Gastroesophageal sphincter (tissue), 4 donors: ENCODE measurements around the gene ZFHX3. TPM values are rescaled to one million over a fixed set of nuclear protein-coding genes. Genes with fewer than 3 reads are reported as not detected.

Experiments used
- ATAC-seq: fragments of 150-250 bp; one replicate; pipeline ENCODE4 v1.9.1; 2016; ENCODE audit warnings: mild to moderate bottlenecking, moderate library complexity
- H3K27ac ChIP-seq, 4 donors: fragments of 200-600 bp; sonication (generic) in 3 of 4; 1 replicate in 3 of 4; 2 replicates in 1 of 4; pipeline ENCODE4 v1.5.1; 2016 to 2019
- H3K27me3 ChIP-seq: fragments of 200-600 bp; sonication (generic); one replicate; pipeline ENCODE4 v1.5.1; 2019
- H3K36me3 ChIP-seq, 2 donors: fragments of 200-600 bp; sonication (generic); one replicate each; pipeline ENCODE4 v1.5.1; 2019; ENCODE audit warnings: control low read depth in 1 of 2
- H3K4me1 ChIP-seq, 3 donors: fragments of 200-600 bp; sonication (generic); 1 replicate in 2 of 3; 2 replicates in 1 of 3; pipeline ENCODE4 v1.5.1; 2016 to 2019; ENCODE audit warnings: control low read depth in 2 of 3
- H3K4me3 ChIP-seq, 2 donors: fragments of 200-600 bp; sonication (generic); one replicate each; pipeline ENCODE4 v1.5.1; 2019; ENCODE audit warnings: mild to moderate bottlenecking in 1 of 2, moderate library complexity in 1 of 2
- H3K9me3 ChIP-seq, 3 donors: fragments of 200-600 bp; sonication (generic); one replicate each; pipeline ENCODE4 v1.5.1; 2017 to 2019; ENCODE audit warnings: control low read depth in 2 of 3
- EP300 ChIP-seq: sonication (generic); formaldehyde crosslinking; IDR thresholded peaks from one replicate; pipeline ENCODE4 v1.6.1; 2017; ENCODE audit warnings: antibody characterized with exemption, mild to moderate bottlenecking
- POLR2A ChIP-seq, 2 donors: fragments of 450-650 bp; IDR thresholded peaks; one replicate each; pipeline ENCODE4 v1.6.1; 2017; ENCODE audit warnings: antibody characterized with exemption in 2 of 2, mild to moderate bottlenecking in 2 of 2, moderate library complexity in 1 of 2
- POLR2AphosphoS5 ChIP-seq: sonication (generic); formaldehyde crosslinking; IDR thresholded peaks from one replicate; pipeline ENCODE4 v1.6.1; 2017; ENCODE audit warnings: antibody characterized with exemption
- WGBS, 2 donors: methylation state at CpG; one replicate each; pipeline ENCODE4 v1.1.5; 2018; ENCODE audit warnings: low coverage in 1 of 2; 5-methylcytosine and 5-hydroxymethylcytosine counted together
- total RNA-seq, 4 donors: library from RNA; depleted of rRNA; stranded (reverse); fragments of >200 nt; gene quantifications; one replicate each; pipeline ENCODE4 v1.1.0, GENCODE V29; 2016
- TF ChIP-seq, protein P1 (sequence below), 4 experiments: fragments of 200-600 bp in 2 of 4; fragments of 450-650 bp in 2 of 4; sonication (generic) in 1 of 4; IDR thresholded peaks; one replicate each; pipeline ENCODE4 v1.5.1; 2017 to 2019; ENCODE audit warnings: antibody characterized with exemption in 4 of 4, mild to moderate bottlenecking in 2 of 4, moderate library complexity in 2 of 4

The ZFHX3 gene
- total RNA-seq, 4 donors from 2014 or later = 24.0 to 47.1 (median 29.5) TPM

DNA sequence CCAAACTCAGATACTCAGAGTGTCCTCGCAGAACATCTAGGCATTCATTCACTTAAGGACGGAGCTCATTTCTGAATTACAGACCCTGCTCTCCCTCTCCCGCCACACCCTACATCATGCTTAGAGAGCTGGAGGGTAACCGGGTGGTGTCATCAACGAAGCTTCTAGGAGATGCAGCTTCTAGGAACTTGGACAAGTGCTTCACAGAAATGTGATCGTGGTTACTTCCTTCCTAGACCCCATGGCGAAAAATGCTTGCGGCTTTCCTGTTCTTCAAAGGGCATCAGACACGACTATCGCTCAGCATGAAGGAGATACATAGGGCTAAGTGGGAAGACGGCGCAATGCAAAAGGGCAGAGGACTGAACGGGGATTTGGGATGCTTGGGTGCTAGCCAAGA is 126.8 kb downstream of the ZFHX3 start:
- no peak for ATAC-seq
- Histone ChIP-seq H3K27ac (no peak overlapping the region), H3K27me3 (no peaks in the 10 kb centered on the region), H3K36me3 (no peaks in the 10 kb centered on the region), H3K9me3 (no peaks in the 10 kb centered on the region), H3K4me1 (peaks cover 0 to 30% (median 0%) of the 10 kb centered on the region in 3 donors), H3K4me3 (no peak overlapping the region)
- 81 to 88% methylated on average over 9 to 13 of the region's 13 CpGs for WGBS, 2 donors
- TF ChIP-seq, protein P1, sequence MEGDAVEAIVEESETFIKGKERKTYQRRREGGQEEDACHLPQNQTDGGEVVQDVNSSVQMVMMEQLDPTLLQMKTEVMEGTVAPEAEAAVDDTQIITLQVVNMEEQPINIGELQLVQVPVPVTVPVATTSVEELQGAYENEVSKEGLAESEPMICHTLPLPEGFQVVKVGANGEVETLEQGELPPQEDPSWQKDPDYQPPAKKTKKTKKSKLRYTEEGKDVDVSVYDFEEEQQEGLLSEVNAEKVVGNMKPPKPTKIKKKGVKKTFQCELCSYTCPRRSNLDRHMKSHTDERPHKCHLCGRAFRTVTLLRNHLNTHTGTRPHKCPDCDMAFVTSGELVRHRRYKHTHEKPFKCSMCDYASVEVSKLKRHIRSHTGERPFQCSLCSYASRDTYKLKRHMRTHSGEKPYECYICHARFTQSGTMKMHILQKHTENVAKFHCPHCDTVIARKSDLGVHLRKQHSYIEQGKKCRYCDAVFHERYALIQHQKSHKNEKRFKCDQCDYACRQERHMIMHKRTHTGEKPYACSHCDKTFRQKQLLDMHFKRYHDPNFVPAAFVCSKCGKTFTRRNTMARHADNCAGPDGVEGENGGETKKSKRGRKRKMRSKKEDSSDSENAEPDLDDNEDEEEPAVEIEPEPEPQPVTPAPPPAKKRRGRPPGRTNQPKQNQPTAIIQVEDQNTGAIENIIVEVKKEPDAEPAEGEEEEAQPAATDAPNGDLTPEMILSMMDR (IDR thresholded peaks at IDR 0.05) = no peak
- TF ChIP-seq EP300 = no peak
- TF ChIP-seq POLR2AphosphoS5 = no peak
- TF ChIP-seq POLR2A (IDR thresholded peaks at IDR 0.05) = no peak

DNA sequence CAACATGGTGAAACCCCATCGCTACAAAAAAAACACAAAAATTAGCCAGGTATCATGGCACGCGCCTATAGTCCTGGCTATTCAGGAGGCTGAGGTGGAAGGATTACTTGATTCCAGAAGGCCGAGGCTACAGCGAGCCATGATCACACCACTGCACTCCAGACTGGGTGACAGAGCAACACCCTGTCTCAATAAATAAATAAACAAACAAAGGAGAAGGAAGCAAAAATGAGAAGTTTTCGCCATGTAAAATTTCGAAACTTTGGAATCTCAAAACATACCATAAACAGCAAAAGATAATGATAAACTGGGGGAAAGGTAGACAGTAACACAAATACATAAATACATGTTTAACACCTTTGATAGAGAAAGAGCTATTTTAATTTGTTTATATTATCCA is 130.9 kb downstream of the ZFHX3 start:
- no peak overlapping the region for H3K27ac ChIP-seq
- H3K4me1 ChIP-seq = peaks cover 0 to 28% (median 0%) of the 10 kb centered on the region in 3 donors
- H3K27me3 ChIP-seq = no peaks in the 10 kb centered on the region
- H3K9me3 ChIP-seq = no peaks in the 10 kb centered on the region
- no peak for ATAC-seq
- 94 to 95% methylated on average over 5 to 6 of the region's 7 CpGs for WGBS, 2 donors
- no peaks in the 10 kb centered on the region for H3K36me3 ChIP-seq
- H3K4me3 ChIP-seq = no peak overlapping the region
- TF ChIP-seq EP300 (no peak), POLR2AphosphoS5 (no peak), POLR2A (IDR thresholded peaks at IDR 0.05) (no peak)
- TF ChIP-seq, protein P1 (IDR thresholded peaks at IDR 0.05) = no peak

DNA sequence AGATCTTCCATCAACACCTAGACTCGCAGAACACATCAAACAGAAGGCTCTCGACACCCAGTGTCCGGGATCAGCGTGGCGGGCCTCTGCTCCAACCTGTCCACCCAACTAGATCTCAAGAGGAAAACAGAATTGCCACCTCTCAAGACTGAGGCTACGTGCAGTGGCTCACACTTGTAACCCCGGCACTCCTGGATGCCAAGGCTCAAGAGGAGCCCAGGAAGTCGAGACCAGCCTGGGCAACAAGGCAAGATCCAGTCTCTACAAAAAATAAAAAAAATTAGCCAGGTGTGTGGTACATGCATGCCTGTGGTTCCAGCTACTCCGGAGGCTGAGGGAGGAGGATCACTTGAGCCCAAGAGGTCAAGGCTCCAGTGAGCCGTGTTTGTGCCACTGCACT is 132.6 kb downstream of the ZFHX3 start:
- TF ChIP-seq EP300 = no peak
- TF ChIP-seq POLR2AphosphoS5 = no peak
- TF ChIP-seq, protein P1 (IDR thresholded peaks at IDR 0.05) = no peak
- no peak for TF ChIP-seq POLR2A (IDR thresholded peaks at IDR 0.05)
- Histone ChIP-seq H3K4me1 (peaks cover 0 to 15% (median 0%) of the 10 kb centered on the region in 3 donors), H3K27me3 (no peaks in the 10 kb centered on the region), H3K27ac (no peak overlapping the region), H3K9me3 (no peaks in the 10 kb centered on the region), H3K4me3 (no peak overlapping the region), H3K36me3 (no peaks in the 10 kb centered on the region)
- no peak for ATAC-seq
- WGBS, 2 donors = 87 to 100% methylated on average over 2 to 3 of the region's 10 CpGs

- no peaks in the 10 kb centered on the region for H3K36me3 ChIP-seq
- WGBS, 2 donors = 97 to 100% methylated on average over 3 of the region's 3 CpGs
- H3K4me1 ChIP-seq = peaks cover 0 to 10% (median 0%) of the 10 kb centered on the region in 3 donors
- no peak overlapping the region for H3K27ac ChIP-seq
- TF ChIP-seq POLR2A (IDR thresholded peaks at IDR 0.05) (no peak), EP300 (no peak), POLR2AphosphoS5 (no peak)
- TF ChIP-seq, protein P1 (IDR thresholded peaks at IDR 0.05) = no peak
- no peak for ATAC-seq
- H3K9me3 ChIP-seq = no peaks in the 10 kb centered on the region
- no peak overlapping the region for H3K4me3 ChIP-seq
- no peaks in the 10 kb centered on the region for H3K27me3 ChIP-seq
Measured at GRCh38 chr16:72913551-72913950, 134.4 kb downstream of the ZFHX3 start.

DNA sequence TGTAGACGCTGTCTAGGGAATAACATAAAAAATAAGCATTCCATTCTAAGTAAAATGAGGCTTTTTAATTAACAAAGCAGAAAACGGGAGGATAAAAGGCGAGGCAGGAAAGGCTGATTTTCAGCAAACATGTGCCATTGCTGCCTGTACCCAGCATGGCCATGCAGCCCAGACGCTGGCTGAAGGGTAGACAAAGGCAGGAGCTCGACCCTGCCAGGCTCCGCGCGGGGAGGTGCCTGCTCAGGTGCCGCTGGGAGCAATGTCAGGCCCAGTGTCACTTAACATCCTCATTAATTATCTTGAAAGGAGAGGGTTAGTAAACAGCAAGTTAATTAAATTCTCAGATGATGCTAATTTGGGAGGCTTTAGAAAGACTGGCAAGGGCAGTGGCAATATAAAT is 136.0 kb downstream of the ZFHX3 start:
- Histone ChIP-seq H3K27ac (no peak overlapping the region), H3K27me3 (no peaks in the 10 kb centered on the region), H3K36me3 (no peaks in the 10 kb centered on the region), H3K4me1 (peaks cover 0 to 10% (median 0%) of the 10 kb centered on the region in 3 donors), H3K9me3 (no peaks in the 10 kb centered on the region), H3K4me3 (no peak overlapping the region)
- ATAC-seq = no peak
- TF ChIP-seq POLR2AphosphoS5 (no peak), EP300 (no peak), POLR2A (IDR thresholded peaks at IDR 0.05) (no peak)
- TF ChIP-seq, protein P1 (IDR thresholded peaks at IDR 0.05) = no peak
- 70 to 95% methylated on average over 4 to 7 of the region's 9 CpGs for WGBS, 2 donors
